Measurements from ENCODE around the gene C11orf68.
A peak's percentile ranks its signal among the peaks of the same experiment; 100 is the strongest.

- peak; percentile 22 to 29; a peak in 3 of 4 replicates for TF ChIP-seq CTCF (conservative IDR thresholded peaks at IDR 0.05; ENCODE audit: low read depth in 2 of 2)
- TF ChIP-seq NANOG (IDR thresholded peaks at IDR 0.05; ENCODE audit: borderline replicate concordance), result no peak
- no peak for TF ChIP-seq EZH2 (IDR thresholded peaks at IDR 0.05; ENCODE audit: low read depth, unreplicated experiment)
- TF ChIP-seq EZH2phosphoT487 (IDR thresholded peaks at IDR 0.05; ENCODE audit: unreplicated experiment), result no peak
- peak; percentile 92 for TF ChIP-seq POLR2AphosphoS5 (IDR thresholded peaks at IDR 0.05; ENCODE audit: low read depth)
- no peak for TF ChIP-seq JUNB (IDR thresholded peaks at IDR 0.05; ENCODE audit: unreplicated experiment)
- TF ChIP-seq CREB1 (CRISPR knock-in tag; IDR thresholded peaks at IDR 0.05; ENCODE audit: low read depth), result peak; percentile 25; the same call in 1 of the 2 replicates
- TF ChIP-seq ZNF331 (CRISPR knock-in tag; IDR thresholded peaks at IDR 0.05; ENCODE audit: low read depth), result no peak
- TF ChIP-seq ETS1 (IDR thresholded peaks at IDR 0.05), result no peak
- TF ChIP-seq STAT1 (IDR thresholded peaks at IDR 0.05; ENCODE audit: unreplicated experiment), result no peak
These were observed 28.3 kb downstream of the C11orf68 start, which contains the start of gene CCDC85B for GRCh38 chr11:65890324-65891218.
